AG09309 (cell line): ENCODE measurements around the gene DDX3X.
A peak's percentile ranks its signal among the peaks of the same experiment; 100 is the strongest.
"Not testable (repeated sequence)": the region's sequence is repeated elsewhere in the genome, so short reads cannot be mapped to it uniquely, and the experiment has no call there.

Experiments used
- DNase-seq: peaks from one replicate; pipeline ENCODE4 v3.0.0-alpha.2; 2010; ENCODE audit warnings: low read depth
- H3K4me3 ChIP-seq: 2 replicates; pipeline ENCODE4 v1.5.1; 2011; ENCODE audit warnings: mild to moderate bottlenecking, low read depth, low read length, moderate library complexity; ENCODE audit not compliant: control insufficient read depth
- CTCF ChIP-seq: IDR thresholded peaks from 2 replicates; pipeline ENCODE4 v1.5.1; 2011; ENCODE audit warnings: mild to moderate bottlenecking, low read depth, low read length, inconsistent platforms; ENCODE audit not compliant: insufficient read depth, control insufficient read depth; ENCODE audit errors: missing control alignments

DDX3X gene

GRCh38 chrX:41382714-41383645, 49.0 kb downstream of the DDX3X start:
- no peak for DNase-seq
- no peak overlapping the region for H3K4me3 ChIP-seq
- TF ChIP-seq CTCF = no peak

DNA sequence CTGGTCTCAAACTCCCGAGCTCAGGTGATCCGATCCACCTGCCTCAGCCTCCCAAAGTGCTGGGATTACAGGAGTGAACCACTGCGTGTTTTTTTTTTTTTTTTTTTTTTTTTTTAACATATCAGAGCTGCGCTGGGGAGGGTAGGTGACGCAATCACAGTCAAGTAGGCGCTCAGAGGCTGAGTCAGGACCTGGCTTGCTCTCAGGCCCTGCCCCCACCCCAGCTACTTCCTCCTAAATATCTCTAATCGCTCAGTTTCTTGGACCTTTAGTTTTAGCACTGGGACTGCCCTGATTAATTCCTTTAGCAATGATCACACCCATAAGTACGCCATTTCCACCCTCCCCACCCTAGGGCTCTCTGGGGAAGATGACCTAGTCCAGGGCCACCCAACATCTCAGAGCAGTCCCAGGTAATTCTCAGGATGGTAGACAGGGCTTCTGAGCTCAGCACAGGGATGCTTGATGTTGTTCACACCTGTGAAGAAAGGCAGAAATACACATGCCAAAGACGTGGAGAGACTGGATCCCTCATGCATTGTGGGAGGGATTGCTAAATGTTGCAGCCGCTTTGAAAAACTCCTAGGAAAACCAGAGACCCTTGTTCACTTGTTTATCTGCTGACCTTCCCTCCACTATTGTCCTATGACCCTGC, 50.2 kb downstream of the DDX3X start:
- H3K4me3 ChIP-seq = no peak overlapping the region
- peak; percentile 48 for DNase-seq
- no peak for TF ChIP-seq CTCF

GRCh38 chrX:41386222-41386990, 52.4 kb downstream of the DDX3X start:
- TF ChIP-seq CTCF = no peak
- H3K4me3 ChIP-seq = no peak overlapping the region
- no peak for DNase-seq

DNA sequence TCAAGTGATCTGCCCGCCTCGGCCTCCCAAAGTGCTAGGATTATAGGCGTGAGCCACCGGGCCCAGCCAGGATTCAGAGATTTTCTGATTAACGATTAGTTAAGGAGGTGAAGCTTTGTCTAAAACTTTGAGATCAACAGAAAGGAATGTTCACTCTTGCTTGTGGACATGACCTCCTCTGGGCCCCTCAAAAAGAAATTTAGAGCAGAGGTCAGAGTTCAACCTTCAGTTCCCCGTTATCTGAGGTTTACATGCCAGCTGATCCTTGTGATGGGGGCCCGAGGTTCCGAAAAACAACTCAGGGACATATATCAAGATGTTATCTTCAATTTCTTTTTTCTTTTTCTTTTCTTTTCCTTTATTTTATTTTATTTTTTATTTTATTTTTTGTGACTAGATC, 54.6 kb downstream of the DDX3X start:
- H3K4me3 ChIP-seq = no peak overlapping the region
- TF ChIP-seq CTCF = no peak
- DNase-seq = no peak

- no peak overlapping the region for H3K4me3 ChIP-seq
- TF ChIP-seq CTCF = no peak
- no peak for DNase-seq
Measured at GRCh38 chrX:41389311-41389888, 55.4 kb downstream of the DDX3X start.

DNA sequence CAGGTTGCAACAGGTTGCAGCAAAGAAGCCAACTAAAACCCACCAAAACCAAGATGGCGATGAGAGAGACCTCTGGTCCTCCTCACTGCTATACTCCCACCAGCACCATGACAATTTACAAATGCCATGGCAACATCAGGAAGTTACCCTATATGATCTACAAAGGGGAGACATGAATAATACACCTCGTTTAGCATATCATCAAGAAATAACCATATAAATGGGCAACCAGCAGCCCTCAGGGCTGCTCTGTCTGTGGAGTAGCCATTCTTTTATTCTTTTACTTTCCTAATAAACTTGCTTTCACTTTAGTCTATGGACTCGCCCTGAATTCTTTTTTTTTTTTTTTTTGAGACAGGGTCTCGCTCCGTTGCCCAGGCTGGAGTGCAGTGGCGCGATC, 56.6 kb downstream of the DDX3X start:
- not testable (repeated sequence) for DNase-seq, H3K4me3 ChIP-seq

GRCh38 chrX:41391606-41392005, 57.6 kb downstream of the DDX3X start:
- TF ChIP-seq CTCF = no peak
- no peak overlapping the region for H3K4me3 ChIP-seq
- no peak for DNase-seq
